Ovary (tissue), 9 donors: ENCODE measurements around the gene CYTH1. TPM values are rescaled to one million over a fixed set of nuclear protein-coding genes. Genes with fewer than 3 reads are reported as not detected.

Source experiments
- DNase-seq, 5 donors: peaks; one replicate each; pipeline ENCODE4 v3.0.0-alpha.2; 2019 to 2020
- H3K27ac ChIP-seq, 2 donors: fragments of 200-600 bp; one replicate each; pipeline versions ENCODE4 v1.5.1 to v1.8.0; 2019 to 2022
- H3K27me3 ChIP-seq: fragments of 200-600 bp; one replicate; pipeline ENCODE4 v1.8.0; 2022
- H3K36me3 ChIP-seq: fragments of 200-600 bp; sonication (generic); one replicate; pipeline ENCODE4 v1.5.1; 2019
- H3K4me1 ChIP-seq: one replicate; pipeline ENCODE4 v1.8.1; 2013; ENCODE audit warnings: mild to moderate bottlenecking, moderate library complexity; ENCODE audit not compliant: insufficient read depth
- H3K4me3 ChIP-seq: fragments of 200-600 bp; sonication (generic); one replicate; pipeline ENCODE4 v1.5.1; 2017
- H3K9me3 ChIP-seq, 2 donors: fragments of 200-600 bp in 1 of 2; sonication (generic) in 1 of 2; one replicate each; pipeline versions ENCODE4 v1.5.1 to v1.8.1; 2013 to 2019; ENCODE audit warnings: mild to moderate bottlenecking in 1 of 2, moderate library complexity in 1 of 2
- EP300 ChIP-seq: sonication (generic); formaldehyde crosslinking; IDR thresholded peaks from one replicate; pipeline ENCODE4 v1.6.1; 2017; ENCODE audit warnings: antibody characterized with exemption
- POLR2A ChIP-seq: fragments of 450-650 bp; IDR thresholded peaks from one replicate; pipeline ENCODE4 v1.6.1; 2017; ENCODE audit warnings: antibody characterized with exemption, mild to moderate bottlenecking, moderate library complexity
- WGBS, 3 donors: extraction: QIAGEN DNeasy Blood & Tissue Kit in 1 of 3; methylation state at CpG; one replicate each; pipeline versions ENCODE4 v1.1.5 to v1.1.7; 2013 to 2017; 5-methylcytosine and 5-hydroxymethylcytosine counted together
- intact Hi-C, 4 donors: fragments of 100-400 bp; cut with DNase I; formaldehyde crosslinking; loops; one replicate each; pipeline versions ENCODE4 v1.11.0 to v1.15.1; 2022 to 2023
- polyA plus RNA-seq, 2 donors: library from polyadenylated mRNA; stranded (reverse); fragments of 200-250 nt in 1 of 2; fragments of 350-450 nt in 1 of 2; fragmentation: Illumina TruSeq in 1 of 2; extraction: RNeasy Lipid Tissue Mini Kit (QIAGEN cat#74804) in 1 of 2; gene quantifications; one replicate each; pipeline ENCODE4 v1.2.3, GENCODE V29; 2013 to 2014
- total RNA-seq, 7 donors: library from RNA; depleted of rRNA in 2 of 7; stranded (reverse); fragments of >200 nt in 2 of 7; fragmentation: NEBNext Ultra II Directional in 3 of 7; extraction: Animal tissue kit (Norgen Biotek cat#: 25700) in 3 of 7; gene quantifications; one replicate each; pipeline versions ENCODE4 v1.1.0 to v1.2.4, GENCODE V29; 2016 to 2023
- TF ChIP-seq, protein P1 (sequence below), 3 donors: fragments of 450-650 bp in 2 of 3; fragments of 200-600 bp in 1 of 3; IDR thresholded peaks; one replicate each; pipeline versions ENCODE4 v1.5.1 to v1.8.0; 2016 to 2022; ENCODE audit warnings: antibody characterized with exemption in 3 of 3, mild to moderate bottlenecking in 1 of 3
- donor health status: DM: no; HTN: no; CAD: no; lungs with moderate emphysema.
- donor health status: DM: no; HTN: no; CAD: no.
- donor health status: Bipolar disorder and iron deficiency.
- donor health status: DM: yes; HTN: yes; CAD: no.
- donor health status: DM: no; HTN: no; CAD: no.
- donor health status: DM: yes; HTN: yes; CAD: no.

CYTH1 gene
- total and polyA plus RNA-seq, 9 donors, result 15.1 to 35.3 (median 24.4) TPM

DNA sequence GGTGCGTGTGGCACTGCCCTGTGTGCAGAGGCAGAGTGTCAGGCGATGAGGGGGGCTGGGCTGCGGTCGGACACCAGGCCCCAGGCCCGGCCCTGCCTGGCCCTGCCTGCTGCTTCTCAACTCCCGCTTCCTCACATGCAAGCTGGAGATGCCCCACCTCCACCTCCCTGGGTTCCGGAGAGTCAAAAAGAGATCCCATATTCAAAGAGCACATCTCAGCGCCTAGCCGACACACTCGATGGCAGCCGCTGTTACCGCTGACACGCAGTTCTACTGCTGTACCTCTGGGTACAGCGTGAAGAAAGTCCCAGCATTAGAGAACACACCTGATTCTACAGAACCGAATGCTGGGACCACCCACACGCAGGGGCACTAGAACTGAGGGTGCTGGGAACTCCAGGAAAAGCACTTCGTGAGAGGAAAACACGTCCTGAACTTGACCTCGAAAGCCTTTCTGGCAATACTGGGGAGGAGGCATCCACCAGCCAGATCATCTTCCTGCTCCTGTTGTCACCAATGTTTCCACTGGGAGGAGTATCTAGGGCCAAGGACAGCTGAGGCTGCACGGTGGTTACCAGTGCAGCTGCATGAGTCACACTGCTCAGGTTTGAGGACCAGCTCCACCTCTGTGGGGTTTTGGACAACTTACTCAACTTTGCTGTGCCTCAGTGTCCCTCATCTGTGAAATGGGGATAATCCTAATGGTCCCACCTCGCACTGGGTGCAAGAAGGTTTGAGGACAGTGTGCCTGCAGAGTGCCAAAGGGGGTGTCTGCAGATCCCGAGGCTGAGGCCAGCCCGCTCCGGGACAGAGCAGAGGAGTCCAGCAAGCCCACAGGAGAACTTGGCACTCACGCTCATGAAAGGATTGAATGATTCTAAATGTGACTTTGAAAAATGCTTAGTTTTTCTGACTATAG lies 104.5 kb downstream of the CYTH1 start:
- 80 to 85% (median 81%) methylated on average over 25 of the region's 25 CpGs for WGBS, 3 donors
- Histone ChIP-seq H3K4me3 (no peak overlapping the region), H3K27me3 (no peaks in the 10 kb centered on the region), H3K9me3 (no peaks in the 10 kb centered on the region), H3K27ac (no peak overlapping the region), H3K36me3 (no peaks in the 10 kb centered on the region), H3K4me1 (peaks cover 5% of the 10 kb centered on the region)
- intact Hi-C loops, result no loop called here
- no peak for DNase-seq
- TF ChIP-seq EP300, result no peak
- TF ChIP-seq, protein P1, sequence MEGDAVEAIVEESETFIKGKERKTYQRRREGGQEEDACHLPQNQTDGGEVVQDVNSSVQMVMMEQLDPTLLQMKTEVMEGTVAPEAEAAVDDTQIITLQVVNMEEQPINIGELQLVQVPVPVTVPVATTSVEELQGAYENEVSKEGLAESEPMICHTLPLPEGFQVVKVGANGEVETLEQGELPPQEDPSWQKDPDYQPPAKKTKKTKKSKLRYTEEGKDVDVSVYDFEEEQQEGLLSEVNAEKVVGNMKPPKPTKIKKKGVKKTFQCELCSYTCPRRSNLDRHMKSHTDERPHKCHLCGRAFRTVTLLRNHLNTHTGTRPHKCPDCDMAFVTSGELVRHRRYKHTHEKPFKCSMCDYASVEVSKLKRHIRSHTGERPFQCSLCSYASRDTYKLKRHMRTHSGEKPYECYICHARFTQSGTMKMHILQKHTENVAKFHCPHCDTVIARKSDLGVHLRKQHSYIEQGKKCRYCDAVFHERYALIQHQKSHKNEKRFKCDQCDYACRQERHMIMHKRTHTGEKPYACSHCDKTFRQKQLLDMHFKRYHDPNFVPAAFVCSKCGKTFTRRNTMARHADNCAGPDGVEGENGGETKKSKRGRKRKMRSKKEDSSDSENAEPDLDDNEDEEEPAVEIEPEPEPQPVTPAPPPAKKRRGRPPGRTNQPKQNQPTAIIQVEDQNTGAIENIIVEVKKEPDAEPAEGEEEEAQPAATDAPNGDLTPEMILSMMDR (IDR thresholded peaks at IDR 0.05), result no peak
- no peak for TF ChIP-seq POLR2A

DNA sequence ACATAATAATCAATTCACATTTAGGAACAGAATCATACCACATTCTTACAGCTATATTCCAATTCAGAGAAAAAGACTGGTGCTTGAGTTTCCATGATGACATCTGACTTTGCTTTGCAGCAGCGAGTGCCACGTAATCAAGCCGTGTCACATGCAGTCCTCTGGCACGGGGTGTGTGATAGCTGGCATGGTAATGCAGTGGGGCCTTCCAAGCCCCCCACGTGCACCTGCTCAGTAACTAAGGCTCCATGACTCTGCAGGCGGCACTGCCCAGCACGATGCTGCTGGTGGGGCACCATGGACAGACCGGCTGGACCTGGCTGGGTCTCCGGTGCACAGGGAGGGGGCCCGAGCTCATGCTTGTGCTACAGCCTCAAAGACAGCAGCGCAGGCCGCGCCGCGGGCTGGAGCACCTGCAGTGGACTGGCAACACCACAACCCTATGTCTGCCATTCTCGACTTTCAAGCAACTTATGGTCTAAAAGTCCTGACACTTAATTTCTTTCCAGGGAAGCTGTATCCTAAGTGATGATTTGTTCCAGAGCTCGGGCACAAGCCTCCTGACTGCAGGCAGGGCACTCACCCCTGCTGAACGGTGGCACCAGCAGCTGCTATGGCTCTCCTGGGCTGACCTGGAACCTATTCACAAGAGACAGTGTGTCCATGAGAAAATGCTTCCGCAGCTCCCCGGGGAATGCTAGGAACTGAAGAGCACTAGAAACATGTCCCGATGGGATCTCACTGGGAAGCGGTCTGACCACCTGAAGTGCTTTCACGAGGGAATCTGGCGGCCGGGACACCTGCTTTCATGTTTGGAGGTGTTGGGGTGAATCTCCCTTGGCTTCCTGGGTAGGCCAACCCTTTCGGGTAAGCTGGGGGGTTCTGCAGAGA lies 105.4 kb downstream of the CYTH1 start:
- TF ChIP-seq POLR2A (no peak), EP300 (no peak)
- TF ChIP-seq, protein P1 (IDR thresholded peaks at IDR 0.05), result no peak
- WGBS, 3 donors, result 94 to 95% (median 94%) methylated on average over 26 of the region's 26 CpGs
- Histone ChIP-seq H3K4me3 (no peak overlapping the region), H3K4me1 (peaks cover 5% of the 10 kb centered on the region), H3K27ac (no peak overlapping the region), H3K9me3 (no peaks in the 10 kb centered on the region), H3K27me3 (no peaks in the 10 kb centered on the region), H3K36me3 (no peaks in the 10 kb centered on the region)
- intact Hi-C loops, result no loop called here
- DNase-seq, result no peak

DNA sequence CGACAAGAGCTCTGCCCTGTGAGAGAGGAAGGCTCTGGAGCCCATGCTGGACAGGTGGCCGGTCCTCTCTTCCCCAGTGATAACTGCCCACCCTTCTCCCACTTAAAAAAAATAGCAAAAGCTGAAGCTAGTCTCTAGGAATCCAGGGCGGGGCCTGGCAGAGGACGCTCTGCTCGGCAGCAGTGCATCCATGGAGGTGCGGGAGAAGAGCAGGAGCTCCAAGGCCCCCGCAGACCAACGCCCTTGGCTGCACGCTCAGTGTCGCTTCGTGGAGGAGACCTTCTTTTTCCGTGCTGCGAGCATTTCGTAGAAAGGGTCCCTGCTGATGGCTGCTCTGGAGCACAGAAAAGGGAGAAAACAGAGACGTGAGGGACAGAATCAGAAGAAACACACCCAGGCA lies 106.2 kb downstream of the CYTH1 start:
- no peaks in the 10 kb centered on the region for H3K36me3 ChIP-seq
- intact Hi-C loops, result no loop called here
- TF ChIP-seq POLR2A (no peak), EP300 (no peak)
- TF ChIP-seq, protein P1 (IDR thresholded peaks at IDR 0.05), result no peak
- no peaks in the 10 kb centered on the region for H3K27me3 ChIP-seq
- no peak overlapping the region for H3K27ac ChIP-seq
- H3K4me1 ChIP-seq, result no peaks in the 10 kb centered on the region
- H3K9me3 ChIP-seq, result no peaks in the 10 kb centered on the region
- 84 to 87% (median 85%) methylated on average over 15 of the region's 15 CpGs for WGBS, 3 donors
- H3K4me3 ChIP-seq, result no peak overlapping the region
- no peak for DNase-seq

DNA sequence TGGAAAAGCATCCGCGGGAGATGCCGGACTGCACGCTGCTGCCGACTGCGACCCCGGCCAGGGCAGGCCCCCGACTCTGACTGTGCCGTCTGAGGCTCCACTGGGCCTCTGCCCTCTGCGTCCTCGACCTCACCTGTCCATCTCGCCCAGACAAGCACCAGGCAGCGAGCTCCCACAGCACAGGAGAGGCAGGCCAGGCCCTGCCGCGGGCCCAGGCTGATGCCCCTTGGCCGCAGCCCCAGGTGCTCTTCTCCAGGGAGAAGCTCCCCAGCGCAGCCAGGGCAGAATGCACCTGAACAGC lies 106.8 kb downstream of the CYTH1 start:
- Histone ChIP-seq H3K4me3 (no peak overlapping the region), H3K27me3 (no peaks in the 10 kb centered on the region), H3K27ac (no peak overlapping the region), H3K36me3 (no peaks in the 10 kb centered on the region), H3K9me3 (no peaks in the 10 kb centered on the region), H3K4me1 (no peaks in the 10 kb centered on the region)
- intact Hi-C loops, result no loop called here
- DNase-seq, result no peak
- TF ChIP-seq POLR2A (no peak), EP300 (no peak)
- WGBS, 3 donors, result 90 to 91% (median 90%) methylated on average over 17 of the region's 17 CpGs
